ENCODE results near the gene GLIS1. TPM values are rescaled to one million over a fixed set of nuclear protein-coding genes. Genes with fewer than 3 reads are reported as not detected.

GLIS1 gene
- total and polyA plus RNA-seq, 8 donors = 0.20 to 4.8 (median 0.55) TPM; not detected in 1

DNA sequence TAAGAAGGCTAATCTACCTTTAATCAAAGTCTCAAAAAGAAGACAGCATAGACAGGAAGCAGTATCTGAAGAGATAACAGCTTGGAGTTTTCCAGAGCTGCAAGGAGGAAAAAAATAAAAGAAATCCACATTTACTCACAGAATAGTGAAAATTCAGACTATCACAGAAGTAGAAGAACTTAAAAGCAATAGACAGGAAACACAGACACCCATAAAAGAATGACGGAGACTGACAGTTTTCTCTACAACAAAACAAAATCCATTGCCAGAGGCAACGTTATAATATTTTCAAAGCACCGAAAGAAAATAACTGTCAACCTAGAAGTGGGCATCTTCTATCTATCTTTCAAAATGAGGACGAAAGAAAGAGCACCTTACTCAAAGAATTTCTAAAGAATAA, 175.4 kb downstream of the GLIS1 start:
- TF ChIP-seq POLR2A (IDR thresholded peaks at IDR 0.05) (no peak), EP300 (IDR thresholded peaks at IDR 0.05) (no peak), POLR2AphosphoS5 (IDR thresholded peaks at IDR 0.05) (no peak)
- TF ChIP-seq, protein P1, sequence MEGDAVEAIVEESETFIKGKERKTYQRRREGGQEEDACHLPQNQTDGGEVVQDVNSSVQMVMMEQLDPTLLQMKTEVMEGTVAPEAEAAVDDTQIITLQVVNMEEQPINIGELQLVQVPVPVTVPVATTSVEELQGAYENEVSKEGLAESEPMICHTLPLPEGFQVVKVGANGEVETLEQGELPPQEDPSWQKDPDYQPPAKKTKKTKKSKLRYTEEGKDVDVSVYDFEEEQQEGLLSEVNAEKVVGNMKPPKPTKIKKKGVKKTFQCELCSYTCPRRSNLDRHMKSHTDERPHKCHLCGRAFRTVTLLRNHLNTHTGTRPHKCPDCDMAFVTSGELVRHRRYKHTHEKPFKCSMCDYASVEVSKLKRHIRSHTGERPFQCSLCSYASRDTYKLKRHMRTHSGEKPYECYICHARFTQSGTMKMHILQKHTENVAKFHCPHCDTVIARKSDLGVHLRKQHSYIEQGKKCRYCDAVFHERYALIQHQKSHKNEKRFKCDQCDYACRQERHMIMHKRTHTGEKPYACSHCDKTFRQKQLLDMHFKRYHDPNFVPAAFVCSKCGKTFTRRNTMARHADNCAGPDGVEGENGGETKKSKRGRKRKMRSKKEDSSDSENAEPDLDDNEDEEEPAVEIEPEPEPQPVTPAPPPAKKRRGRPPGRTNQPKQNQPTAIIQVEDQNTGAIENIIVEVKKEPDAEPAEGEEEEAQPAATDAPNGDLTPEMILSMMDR (IDR thresholded peaks at IDR 0.05) = no peak
- no peak for DNase-seq
- Histone ChIP-seq H3K27ac (no peak overlapping the region), H3K4me3 (no peak overlapping the region), H3K27me3 (peaks cover 0 to 3% (median 0%) of the 10 kb centered on the region in 3 donors), H3K9me3 (peaks cover 0 to 8% (median 3%) of the 10 kb centered on the region in 4 donors), H3K4me1 (peaks cover 0 to 7% (median 0%) of the 10 kb centered on the region in 4 donors), H3K36me3 (no peaks in the 10 kb centered on the region)
- intact Hi-C loops (cut with DNase I; ENCODE audit: low total_unique reads) = no loop called here
- WGBS, 5 donors = 56 to 76% (median 69%) methylated on average over 4 of the region's 4 CpGs

DNA sequence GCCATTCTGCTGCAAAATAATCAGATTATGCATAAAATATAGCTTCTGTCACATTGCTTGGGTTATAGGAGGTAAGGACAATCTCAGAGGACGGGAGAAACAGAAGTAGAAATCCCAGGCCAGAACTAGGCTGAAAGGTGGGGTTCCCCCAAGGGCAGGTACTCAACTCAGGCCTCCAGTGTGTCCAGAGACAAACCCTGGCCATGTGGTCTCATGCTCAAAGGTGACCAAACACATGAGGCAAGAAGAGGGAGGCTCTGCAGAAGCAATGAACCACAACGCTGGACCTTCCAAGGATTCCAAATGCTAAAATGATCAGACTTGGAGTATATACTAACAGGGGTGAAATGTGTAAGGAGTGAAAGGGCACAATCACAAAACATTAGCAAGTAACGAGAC, 176.0 kb downstream of the GLIS1 start:
- intact Hi-C loops (cut with DNase I; ENCODE audit: low total_unique reads) = no loop called here
- Histone ChIP-seq H3K4me3 (no peak overlapping the region), H3K27me3 (peaks cover 0 to 3% (median 0%) of the 10 kb centered on the region in 3 donors), H3K27ac (no peak overlapping the region), H3K4me1 (peaks cover 0 to 7% (median 0%) of the 10 kb centered on the region in 4 donors), H3K36me3 (no peaks in the 10 kb centered on the region), H3K9me3 (peaks cover 0 to 8% (median 3%) of the 10 kb centered on the region in 4 donors)
- TF ChIP-seq POLR2AphosphoS5 (IDR thresholded peaks at IDR 0.05) (no peak), EP300 (IDR thresholded peaks at IDR 0.05) (no peak), POLR2A (IDR thresholded peaks at IDR 0.05) (no peak)
- TF ChIP-seq, protein P1 (IDR thresholded peaks at IDR 0.05) = no peak
- no peak for DNase-seq
- 82 to 87% (median 83%) methylated on average over 3 of the region's 3 CpGs for whole genome bisulfite sequencing, 5 donors

DNA sequence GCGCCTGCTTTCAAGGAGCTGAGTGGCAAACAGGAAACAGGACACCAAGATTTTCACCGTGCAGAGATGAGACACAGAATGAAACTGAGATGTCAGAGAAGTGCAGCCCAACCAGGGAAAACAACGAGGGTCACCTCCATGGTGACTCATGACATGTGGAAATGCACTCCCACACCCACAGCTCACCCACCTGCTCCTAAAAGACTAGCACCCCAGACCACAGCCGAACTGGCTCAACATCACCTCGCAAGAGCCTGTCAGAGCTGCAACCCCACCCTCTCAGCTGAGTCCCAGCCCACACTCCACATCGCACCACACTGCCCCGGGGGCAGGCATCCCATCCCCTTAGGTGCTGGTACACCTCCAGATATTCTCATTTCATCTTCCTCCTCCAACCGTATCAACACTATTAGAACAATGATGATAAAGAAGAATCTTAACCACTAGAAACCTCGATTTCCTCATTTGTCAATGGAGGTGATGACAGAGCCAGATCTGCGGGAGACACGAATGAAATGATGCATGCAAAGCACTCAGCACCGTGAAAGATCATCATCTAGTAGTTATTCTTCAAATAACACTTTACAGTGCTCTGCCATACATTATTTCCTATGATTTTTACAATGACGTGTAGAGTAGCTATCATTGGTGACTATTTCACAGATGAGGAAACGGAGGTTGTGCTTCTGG, 176.5 kb downstream of the GLIS1 start:
- 73 to 79% (median 76%) methylated on average over 14 of the region's 14 CpGs for WGBS, 5 donors
- Histone ChIP-seq H3K27ac (no peak overlapping the region), H3K4me3 (no peak overlapping the region), H3K36me3 (no peaks in the 10 kb centered on the region), H3K9me3 (peaks cover 0 to 5% (median 2%) of the 10 kb centered on the region in 4 donors), H3K27me3 (peaks cover 0 to 3% (median 0%) of the 10 kb centered on the region in 3 donors), H3K4me1 (peaks cover 0 to 7% (median 0%) of the 10 kb centered on the region in 4 donors)
- no peak for DNase-seq
- no peak for TF ChIP-seq EP300 (IDR thresholded peaks at IDR 0.05)
- TF ChIP-seq POLR2AphosphoS5 (IDR thresholded peaks at IDR 0.05) = no peak
- TF ChIP-seq, protein P1 (IDR thresholded peaks at IDR 0.05) = no peak
- TF ChIP-seq POLR2A (IDR thresholded peaks at IDR 0.05) = no peak
- intact Hi-C loops (cut with DNase I; ENCODE audit: low total_unique reads) = no loop called here

DNA sequence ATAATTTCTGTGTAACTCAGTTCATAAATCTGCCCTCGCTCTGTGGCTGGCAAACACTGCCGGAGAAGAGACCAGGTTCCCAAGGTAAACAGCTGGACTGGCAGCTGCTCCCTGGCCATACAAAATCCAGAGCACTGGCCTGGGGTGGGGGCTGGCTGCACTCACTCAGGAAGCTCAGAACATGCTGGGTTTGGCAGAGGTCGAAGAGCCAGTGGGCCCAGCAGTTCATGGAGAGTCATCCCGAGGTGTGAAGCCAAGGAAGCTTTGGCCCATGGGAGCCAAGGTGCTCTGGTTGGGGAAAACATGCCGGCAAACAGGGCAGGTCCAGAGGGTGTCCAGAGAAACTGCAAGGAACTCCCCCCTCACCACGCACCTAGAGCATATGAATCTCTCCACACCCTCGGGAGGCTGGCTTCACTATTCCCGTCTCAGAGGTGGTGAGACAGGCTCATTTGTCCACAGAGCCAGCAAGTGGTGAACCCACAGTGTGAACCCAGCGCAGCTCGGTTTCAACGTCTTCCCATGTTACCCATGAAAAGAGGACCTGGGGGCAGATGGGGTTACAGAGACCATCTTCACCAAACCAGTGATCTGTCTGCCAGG, 177.4 kb downstream of the GLIS1 start:
- TF ChIP-seq POLR2AphosphoS5 (IDR thresholded peaks at IDR 0.05) (no peak), POLR2A (IDR thresholded peaks at IDR 0.05) (no peak), EP300 (IDR thresholded peaks at IDR 0.05) (no peak)
- TF ChIP-seq, protein P1 (IDR thresholded peaks at IDR 0.05) = no peak
- intact Hi-C loops (cut with DNase I; ENCODE audit: low total_unique reads) = no loop called here
- 71 to 84% (median 78%) methylated on average over 11 of the region's 11 CpGs for WGBS, 5 donors

More for the DNA sequence above, 177.4 kb downstream of the GLIS1 start:
- Histone ChIP-seq H3K36me3 (no peaks in the 10 kb centered on the region), H3K27me3 (peaks cover 0 to 3% (median 0%) of the 10 kb centered on the region in 3 donors), H3K27ac (no peak overlapping the region), H3K4me3 (no peak overlapping the region), H3K9me3 (no peaks in the 10 kb centered on the region), H3K4me1 (peaks cover 0 to 7% (median 0%) of the 10 kb centered on the region in 4 donors)
- no peak for DNase-seq

All from stomach (tissue), 9 donors.